K562 (cell line): Measurements from ENCODE around the gene INHBE. TPM values are rescaled to one million over a fixed set of nuclear protein-coding genes. Genes with fewer than 3 reads are reported as not detected.

Source experiments
- CTBP1 ChIP-seq: fragments of 450-650 bp; IDR thresholded peaks from 2 replicates; pipeline ENCODE4 v1.6.1; 2016; ENCODE audit warnings: borderline replicate concordance
- DDX20 ChIP-seq: fragments of 450-650 bp; IDR thresholded peaks from 2 replicates; pipeline ENCODE4 v1.6.1; 2016; ENCODE audit warnings: missing genetic modification characterization, low read depth, mild to moderate bottlenecking, missing compliant biosample characterization, moderate library complexity
- HCFC1 ChIP-seq: IDR thresholded peaks from 2 replicates; pipeline ENCODE4 v1.6.1; 2012; ENCODE audit warnings: low read depth, low read length, improper control_type of control experiment
- NEUROD1 ChIP-seq: fragments of 150-350 bp; IDR thresholded peaks from 2 replicates; pipeline ENCODE4 v1.6.1; 2014; ENCODE audit warnings: borderline replicate concordance, low read length, low read depth; ENCODE audit not compliant: partially characterized antibody
- PHF20 ChIP-seq: fragments of 450-650 bp; IDR thresholded peaks from 2 replicates; pipeline ENCODE4 v1.6.1; 2018; ENCODE audit not compliant: partially characterized antibody
- SRSF3 ChIP-seq: fragments of 200-400 bp; formaldehyde crosslinking; IDR thresholded peaks from 2 replicates; pipeline ENCODE4 v1.6.1; 2016; ENCODE audit warnings: mild to moderate bottlenecking, low read length, moderate library complexity; ENCODE audit not compliant: insufficient read depth
- STAT6 ChIP-seq: sonication (generic); formaldehyde crosslinking; IDR thresholded peaks from 2 replicates; pipeline ENCODE4 v1.8.1; 2023; ENCODE audit warnings: mild to moderate bottlenecking, missing genetic modification reagents
- ZC3H11A ChIP-seq: IDR thresholded peaks from 2 replicates; pipeline ENCODE4 v1.6.1; 2012; ENCODE audit warnings: low read depth, low read length, improper control_type of control experiment
- ZNF184 ChIP-seq: sonication (generic); formaldehyde crosslinking; IDR thresholded peaks from 2 replicates; pipeline ENCODE4 v1.5.0; 2020; ENCODE audit warnings: missing genetic modification reagents
- polyA plus RNA-seq, 8 experiments: library from polyadenylated mRNA; depleted of rRNA in 4 of 8; stranded (reverse) in 5 of 8; unstranded in 3 of 8; fragments of >200 nt; fragmentation: Nextera tagmentation in 2 of 8; fragmentation: Illumina TruSeq in 1 of 8; extraction: Ambion mirVana in 2 of 8; extraction: Trizol in 1 of 8; gene quantifications; 2 replicates each; pipeline versions ENCODE4 v1.2.1 to v1.2.3, GENCODE V29; 2011 to 2014; ENCODE audit warnings: inconsistent platforms in 1 of 8, missing spikeins in 1 of 8
- total RNA-seq, 7 experiments: library from RNA; depleted of rRNA in 6 of 7; stranded (reverse); fragments of >200 nt in 6 of 7; fragmentation: Illumina TruSeq in 2 of 7; extraction: Trizol in 2 of 7; gene quantifications; 2 replicates each; pipeline versions ENCODE4 v1.2.1 to v1.2.3, GENCODE V29; 2011 to 2021; ENCODE audit warnings: low replicate concordance in 1 of 7
- TF ChIP-seq, protein P1 (sequence below), 2 experiments: fragments of 450-650 bp in 1 of 2; IDR thresholded peaks; 2 replicates each; pipeline ENCODE4 v1.6.1; 2011 to 2017; ENCODE audit warnings: low read depth in 2 of 2, antibody characterized with exemption in 1 of 2, borderline replicate concordance in 1 of 2, low read length in 1 of 2, mild to moderate bottlenecking in 1 of 2, mixed read lengths in 1 of 2; ENCODE audit not compliant: control insufficient read depth in 1 of 2
- TF ChIP-seq, protein P2 (sequence below): fragments of 450-650 bp; IDR thresholded peaks from 2 replicates; pipeline ENCODE4 v1.6.1; 2017; ENCODE audit warnings: mild to moderate bottlenecking, moderate library complexity
- TF ChIP-seq, protein P3 (sequence below): fragments of 450-650 bp; IDR thresholded peaks from 2 replicates; pipeline ENCODE4 v1.6.1; 2016; ENCODE audit warnings: low read depth

The INHBE gene
- total and polyA plus RNA-seq, 9 of the 15 experiments (the other 6 are each of a cell fraction or from before 2014, with no cell fraction given), result 0.94 to 9.9 (median 7.3) TPM

DNA sequence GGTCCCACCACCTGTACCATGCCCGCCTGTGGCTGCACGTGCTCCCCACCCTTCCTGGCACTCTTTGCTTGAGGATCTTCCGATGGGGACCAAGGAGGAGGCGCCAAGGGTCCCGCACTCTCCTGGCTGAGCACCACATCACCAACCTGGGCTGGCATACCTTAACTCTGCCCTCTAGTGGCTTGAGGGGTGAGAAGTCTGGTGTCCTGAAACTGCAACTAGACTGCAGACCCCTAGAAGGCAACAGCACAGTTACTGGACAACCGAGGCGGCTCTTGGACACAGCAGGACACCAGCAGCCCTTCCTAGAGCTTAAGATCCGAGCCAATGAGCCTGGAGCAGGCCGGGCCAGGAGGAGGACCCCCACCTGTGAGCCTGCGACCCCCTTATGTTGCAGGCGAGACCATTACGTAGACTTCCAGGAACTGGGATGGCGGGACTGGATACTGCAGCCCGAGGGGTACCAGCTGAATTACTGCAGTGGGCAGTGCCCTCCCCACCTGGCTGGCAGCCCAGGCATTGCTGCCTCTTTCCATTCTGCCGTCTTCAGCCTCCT, 1.1 kb downstream of the INHBE start (continued):
- TF ChIP-seq ZC3H11A, result no peak
- TF ChIP-seq, protein P1, sequence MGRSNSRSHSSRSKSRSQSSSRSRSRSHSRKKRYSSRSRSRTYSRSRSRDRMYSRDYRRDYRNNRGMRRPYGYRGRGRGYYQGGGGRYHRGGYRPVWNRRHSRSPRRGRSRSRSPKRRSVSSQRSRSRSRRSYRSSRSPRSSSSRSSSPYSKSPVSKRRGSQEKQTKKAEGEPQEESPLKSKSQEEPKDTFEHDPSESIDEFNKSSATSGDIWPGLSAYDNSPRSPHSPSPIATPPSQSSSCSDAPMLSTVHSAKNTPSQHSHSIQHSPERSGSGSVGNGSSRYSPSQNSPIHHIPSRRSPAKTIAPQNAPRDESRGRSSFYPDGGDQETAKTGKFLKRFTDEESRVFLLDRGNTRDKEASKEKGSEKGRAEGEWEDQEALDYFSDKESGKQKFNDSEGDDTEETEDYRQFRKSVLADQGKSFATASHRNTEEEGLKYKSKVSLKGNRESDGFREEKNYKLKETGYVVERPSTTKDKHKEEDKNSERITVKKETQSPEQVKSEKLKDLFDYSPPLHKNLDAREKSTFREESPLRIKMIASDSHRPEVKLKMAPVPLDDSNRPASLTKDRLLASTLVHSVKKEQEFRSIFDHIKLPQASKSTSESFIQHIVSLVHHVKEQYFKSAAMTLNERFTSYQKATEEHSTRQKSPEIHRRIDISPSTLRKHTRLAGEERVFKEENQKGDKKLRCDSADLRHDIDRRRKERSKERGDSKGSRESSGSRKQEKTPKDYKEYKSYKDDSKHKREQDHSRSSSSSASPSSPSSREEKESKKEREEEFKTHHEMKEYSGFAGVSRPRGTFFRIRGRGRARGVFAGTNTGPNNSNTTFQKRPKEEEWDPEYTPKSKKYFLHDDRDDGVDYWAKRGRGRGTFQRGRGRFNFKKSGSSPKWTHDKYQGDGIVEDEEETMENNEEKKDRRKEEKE (IDR thresholded peaks at IDR 0.05; ENCODE audit: borderline replicate concordance in 1 of 2, control insufficient read depth in 1 of 2, low read depth in 2 of 2, low read length in 1 of 2), result no peak
- TF ChIP-seq SRSF3, result no peak
- TF ChIP-seq ZNF184 (CRISPR knock-in tag), result no peak
- TF ChIP-seq STAT6 (CRISPR knock-in tag), result no peak
- peak; percentile 84 for TF ChIP-seq CTBP1
- TF ChIP-seq, protein P2, sequence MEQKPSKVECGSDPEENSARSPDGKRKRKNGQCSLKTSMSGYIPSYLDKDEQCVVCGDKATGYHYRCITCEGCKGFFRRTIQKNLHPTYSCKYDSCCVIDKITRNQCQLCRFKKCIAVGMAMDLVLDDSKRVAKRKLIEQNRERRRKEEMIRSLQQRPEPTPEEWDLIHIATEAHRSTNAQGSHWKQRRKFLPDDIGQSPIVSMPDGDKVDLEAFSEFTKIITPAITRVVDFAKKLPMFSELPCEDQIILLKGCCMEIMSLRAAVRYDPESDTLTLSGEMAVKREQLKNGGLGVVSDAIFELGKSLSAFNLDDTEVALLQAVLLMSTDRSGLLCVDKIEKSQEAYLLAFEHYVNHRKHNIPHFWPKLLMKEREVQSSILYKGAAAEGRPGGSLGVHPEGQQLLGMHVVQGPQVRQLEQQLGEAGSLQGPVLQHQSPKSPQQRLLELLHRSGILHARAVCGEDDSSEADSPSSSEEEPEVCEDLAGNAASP, result no peak
- no peak for TF ChIP-seq PHF20
- TF ChIP-seq DDX20 (tag), result no peak
- TF ChIP-seq HCFC1, result 0 out of 2 replicates have a peak, but pooled peaks have one; percentile 25
- no peak for TF ChIP-seq NEUROD1
- TF ChIP-seq, protein P3, sequence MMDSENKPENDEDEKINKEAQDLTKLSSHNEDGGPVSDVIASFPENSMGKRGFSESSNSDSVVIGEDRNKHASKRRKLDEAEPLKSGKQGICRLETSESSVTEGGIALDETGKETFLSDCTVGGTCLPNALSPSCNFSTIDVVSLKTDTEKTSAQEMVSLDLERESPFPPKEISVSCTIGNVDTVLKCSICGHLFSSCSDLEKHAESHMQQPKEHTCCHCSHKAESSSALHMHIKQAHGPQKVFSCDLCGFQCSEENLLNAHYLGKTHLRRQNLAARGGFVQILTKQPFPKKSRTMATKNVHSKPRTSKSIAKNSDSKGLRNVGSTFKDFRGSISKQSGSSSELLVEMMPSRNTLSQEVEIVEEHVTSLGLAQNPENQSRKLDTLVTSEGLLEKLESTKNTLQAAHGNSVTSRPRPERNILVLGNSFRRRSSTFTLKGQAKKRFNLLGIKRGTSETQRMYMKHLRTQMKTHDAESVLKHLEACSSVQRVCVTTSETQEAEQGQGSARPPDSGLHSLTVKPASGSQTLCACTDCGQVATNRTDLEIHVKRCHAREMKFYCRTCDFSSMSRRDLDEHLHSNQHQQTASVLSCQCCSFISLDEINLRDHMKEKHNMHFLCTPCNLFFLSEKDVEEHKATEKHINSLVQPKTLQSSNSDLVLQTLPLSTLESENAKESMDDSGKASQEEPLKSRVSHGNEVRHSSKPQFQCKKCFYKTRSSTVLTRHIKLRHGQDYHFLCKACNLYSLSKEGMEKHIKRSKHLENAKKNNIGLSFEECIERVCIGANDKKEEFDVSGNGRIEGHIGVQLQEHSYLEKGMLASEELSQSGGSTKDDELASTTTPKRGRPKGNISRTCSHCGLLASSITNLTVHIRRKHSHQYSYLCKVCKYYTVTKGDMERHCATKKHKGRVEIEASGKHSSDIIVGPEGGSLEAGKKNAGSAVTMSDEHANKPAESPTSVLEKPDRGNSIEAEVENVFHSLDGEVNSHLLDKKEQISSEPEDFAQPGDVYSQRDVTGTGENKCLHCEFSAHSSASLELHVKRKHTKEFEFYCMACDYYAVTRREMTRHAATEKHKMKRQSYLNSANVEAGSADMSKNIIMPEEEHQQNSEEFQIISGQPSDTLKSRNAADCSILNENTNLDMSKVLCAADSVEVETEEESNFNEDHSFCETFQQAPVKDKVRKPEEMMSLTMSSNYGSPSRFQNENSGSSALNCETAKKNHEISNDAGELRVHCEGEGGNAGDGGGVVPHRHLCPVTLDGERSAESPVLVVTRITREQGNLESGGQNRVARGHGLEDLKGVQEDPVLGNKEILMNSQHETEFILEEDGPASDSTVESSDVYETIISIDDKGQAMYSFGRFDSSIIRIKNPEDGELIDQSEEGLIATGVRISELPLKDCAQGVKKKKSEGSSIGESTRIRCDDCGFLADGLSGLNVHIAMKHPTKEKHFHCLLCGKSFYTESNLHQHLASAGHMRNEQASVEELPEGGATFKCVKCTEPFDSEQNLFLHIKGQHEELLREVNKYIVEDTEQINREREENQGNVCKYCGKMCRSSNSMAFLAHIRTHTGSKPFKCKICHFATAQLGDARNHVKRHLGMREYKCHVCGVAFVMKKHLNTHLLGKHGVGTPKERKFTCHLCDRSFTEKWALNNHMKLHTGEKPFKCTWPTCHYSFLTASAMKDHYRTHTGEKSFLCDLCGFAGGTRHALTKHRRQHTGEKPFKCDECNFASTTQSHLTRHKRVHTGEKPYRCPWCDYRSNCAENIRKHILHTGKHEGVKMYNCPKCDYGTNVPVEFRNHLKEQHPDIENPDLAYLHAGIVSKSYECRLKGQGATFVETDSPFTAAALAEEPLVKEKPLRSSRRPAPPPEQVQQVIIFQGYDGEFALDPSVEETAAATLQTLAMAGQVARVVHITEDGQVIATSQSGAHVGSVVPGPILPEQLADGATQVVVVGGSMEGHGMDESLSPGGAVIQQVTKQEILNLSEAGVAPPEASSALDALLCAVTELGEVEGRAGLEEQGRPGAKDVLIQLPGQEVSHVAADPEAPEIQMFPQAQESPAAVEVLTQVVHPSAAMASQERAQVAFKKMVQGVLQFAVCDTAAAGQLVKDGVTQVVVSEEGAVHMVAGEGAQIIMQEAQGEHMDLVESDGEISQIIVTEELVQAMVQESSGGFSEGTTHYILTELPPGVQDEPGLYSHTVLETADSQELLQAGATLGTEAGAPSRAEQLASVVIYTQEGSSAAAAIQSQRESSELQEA, result no peak
